Stimulated activated CD4-positive, alpha-beta T cell treated with anti-CD3 and anti-CD28 coated beads, Interleukin-12 subunit alpha, Interleukin-12 subunit beta, amount 100 ng/mL, for 4 hours (primary cell): ENCODE data around the gene IRF3.

ENCODE experiments used
- DNase-seq: peaks from one replicate; pipeline ENCODE4 v3.0.0-alpha.2; 2020

IRF3 gene, protein sequence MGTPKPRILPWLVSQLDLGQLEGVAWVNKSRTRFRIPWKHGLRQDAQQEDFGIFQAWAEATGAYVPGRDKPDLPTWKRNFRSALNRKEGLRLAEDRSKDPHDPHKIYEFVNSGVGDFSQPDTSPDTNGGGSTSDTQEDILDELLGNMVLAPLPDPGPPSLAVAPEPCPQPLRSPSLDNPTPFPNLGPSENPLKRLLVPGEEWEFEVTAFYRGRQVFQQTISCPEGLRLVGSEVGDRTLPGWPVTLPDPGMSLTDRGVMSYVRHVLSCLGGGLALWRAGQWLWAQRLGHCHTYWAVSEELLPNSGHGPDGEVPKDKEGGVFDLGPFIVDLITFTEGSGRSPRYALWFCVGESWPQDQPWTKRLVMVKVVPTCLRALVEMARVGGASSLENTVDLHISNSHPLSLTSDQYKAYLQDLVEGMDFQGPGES

DNA sequence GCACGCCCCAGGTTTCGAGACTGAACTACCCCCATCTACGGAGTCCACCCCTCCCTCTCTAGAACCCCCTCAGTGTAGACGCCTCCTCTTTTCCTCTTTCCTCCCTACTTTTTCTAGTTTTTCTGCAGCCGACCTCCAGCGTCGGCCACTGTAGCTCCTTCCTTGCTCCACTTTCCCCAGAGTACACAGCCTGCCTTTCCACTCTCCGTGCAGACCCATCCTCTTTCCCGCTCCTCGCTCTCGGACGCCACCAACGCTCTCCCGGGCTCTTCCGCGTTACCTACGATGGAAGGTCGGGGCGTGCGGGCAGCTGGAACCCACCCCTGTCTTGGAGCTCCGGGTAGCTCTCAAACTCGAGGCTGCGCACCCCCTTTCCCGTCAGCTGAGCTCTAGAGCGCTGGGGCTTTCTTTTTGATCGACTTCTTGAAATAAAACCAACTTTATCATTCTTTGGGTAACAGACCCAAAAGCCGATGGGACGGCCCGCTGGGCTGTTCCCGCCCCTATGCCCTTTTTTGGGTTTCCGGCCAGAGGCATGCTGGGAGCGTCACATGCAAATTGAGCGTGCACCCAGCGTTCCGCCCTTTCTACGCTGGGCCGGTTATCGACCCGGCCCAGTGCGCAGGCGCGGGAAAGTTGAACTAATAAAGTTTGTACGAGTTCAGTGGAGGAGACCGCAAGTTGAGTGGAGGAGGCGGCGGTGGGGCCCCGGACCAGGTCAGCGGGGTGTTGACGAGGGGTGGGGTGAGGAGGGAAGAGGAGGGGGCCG, at the start of gene IRF3, which contains the start of gene BCL2L12:
Gene IRF3 (minus strand): TSS at position 507 of the 769 bp plus-strand sequence. CDS start 1,019 bp downstream, outside the sequence.
Gene BCL2L12 (plus strand): TSS at position 583 of the 769 bp plus-strand sequence. CDS start 760 bp downstream, outside the sequence.
- peak; percentile 99 for DNase-seq

DNA sequence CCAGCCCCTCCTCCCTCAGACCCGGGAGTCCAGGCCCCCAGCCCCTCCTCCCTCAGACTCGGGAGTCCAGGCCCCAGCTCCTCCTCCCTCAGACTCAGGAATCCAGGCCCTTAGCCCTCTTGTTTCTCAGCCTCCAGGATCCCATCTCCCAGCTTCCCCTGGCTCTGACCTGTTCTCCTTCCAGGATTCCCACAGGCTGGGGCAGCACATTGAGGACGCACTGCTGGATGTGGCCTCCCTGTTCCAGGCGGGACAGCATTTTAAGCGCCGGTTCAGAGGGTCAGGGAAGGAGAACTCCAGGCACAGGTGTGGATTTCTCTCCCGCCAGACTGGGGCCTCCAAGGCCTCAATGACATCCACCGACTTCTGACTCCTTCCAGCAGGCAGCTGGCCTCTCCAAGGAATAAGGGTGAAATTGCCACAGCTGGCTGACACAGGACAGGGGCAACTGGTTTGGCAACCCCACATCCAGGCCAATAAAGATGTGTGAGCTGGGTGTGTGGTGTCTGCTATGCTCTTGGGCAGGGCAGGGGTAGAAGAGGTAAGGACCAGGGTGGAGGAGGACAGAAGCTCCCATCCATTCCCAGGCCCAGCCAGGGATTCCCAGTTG, 47.7 kb upstream of the IRF3 start:
- DNase-seq, result no peak

DNA sequence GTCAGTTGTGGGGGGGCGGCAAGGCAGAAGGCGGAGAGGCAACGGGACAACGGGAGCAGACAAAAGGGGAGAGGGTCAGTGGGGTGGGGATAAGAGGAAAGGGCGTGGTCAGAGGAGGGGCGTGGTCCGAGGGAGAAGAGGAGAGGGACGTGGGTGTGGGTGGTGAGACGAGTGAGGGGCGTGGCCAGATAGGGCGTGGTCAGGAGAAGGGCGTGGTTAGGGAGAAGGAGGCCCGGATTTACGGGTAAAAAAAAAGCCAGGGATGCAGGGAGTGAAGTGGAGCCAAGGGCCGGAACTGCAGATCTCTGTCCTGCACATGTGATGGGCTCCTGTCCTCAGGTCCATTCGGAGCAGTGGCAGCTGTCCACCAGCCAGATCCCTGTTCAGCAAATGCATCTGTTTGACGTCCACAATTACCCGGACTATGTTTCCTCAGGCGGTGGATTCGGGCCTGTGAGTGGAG, 46.8 kb upstream of the IRF3 start:
- no peak for DNase-seq

DNA sequence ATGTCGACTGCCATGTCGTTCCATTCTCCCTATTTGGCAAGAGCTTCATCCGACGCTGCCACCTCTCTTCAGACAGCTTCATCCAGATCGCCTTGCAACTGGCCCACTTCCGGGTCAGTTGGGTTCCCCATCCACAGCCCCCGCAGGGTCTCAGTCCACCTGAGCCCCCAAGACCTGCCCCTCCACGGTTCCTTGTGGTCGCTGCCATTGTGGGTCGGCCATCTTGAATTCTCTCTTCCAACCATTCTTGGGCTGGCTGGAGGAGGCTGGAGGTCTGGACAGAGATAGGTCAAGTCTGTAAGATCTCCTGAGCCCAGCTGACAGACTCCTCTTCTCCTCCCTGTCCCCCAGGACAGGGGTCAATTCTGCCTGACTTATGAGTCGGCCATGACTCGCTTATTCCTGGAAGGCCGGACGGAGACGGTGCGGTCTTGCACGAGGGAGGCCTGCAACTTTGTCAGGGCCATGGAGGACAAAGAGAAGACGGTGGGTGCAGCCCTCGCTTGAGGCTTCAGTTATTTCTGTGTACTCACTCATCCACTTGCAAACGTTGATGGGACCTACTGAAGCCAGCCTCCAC, 44.8 kb upstream of the IRF3 start:
- DNase-seq, result no peak

DNA sequence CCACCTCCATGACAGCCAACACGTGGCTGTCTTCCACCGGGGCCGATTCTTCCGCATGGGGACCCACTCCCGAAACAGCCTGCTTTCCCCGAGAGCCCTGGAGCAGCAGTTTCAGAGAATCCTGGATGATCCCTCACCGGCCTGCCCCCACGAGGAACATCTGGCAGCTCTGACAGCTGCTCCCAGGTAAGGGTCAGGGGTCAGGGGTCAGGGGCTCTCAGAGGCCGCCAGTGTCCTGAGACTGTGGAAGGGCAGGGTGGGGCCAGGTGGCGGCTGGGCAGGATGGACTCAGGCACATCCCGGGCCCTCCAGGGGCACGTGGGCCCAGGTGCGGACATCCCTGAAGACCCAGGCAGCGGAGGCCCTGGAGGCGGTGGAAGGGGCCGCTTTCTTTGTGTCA, 40.3 kb upstream of the IRF3 start:
- no peak for DNase-seq

DNA sequence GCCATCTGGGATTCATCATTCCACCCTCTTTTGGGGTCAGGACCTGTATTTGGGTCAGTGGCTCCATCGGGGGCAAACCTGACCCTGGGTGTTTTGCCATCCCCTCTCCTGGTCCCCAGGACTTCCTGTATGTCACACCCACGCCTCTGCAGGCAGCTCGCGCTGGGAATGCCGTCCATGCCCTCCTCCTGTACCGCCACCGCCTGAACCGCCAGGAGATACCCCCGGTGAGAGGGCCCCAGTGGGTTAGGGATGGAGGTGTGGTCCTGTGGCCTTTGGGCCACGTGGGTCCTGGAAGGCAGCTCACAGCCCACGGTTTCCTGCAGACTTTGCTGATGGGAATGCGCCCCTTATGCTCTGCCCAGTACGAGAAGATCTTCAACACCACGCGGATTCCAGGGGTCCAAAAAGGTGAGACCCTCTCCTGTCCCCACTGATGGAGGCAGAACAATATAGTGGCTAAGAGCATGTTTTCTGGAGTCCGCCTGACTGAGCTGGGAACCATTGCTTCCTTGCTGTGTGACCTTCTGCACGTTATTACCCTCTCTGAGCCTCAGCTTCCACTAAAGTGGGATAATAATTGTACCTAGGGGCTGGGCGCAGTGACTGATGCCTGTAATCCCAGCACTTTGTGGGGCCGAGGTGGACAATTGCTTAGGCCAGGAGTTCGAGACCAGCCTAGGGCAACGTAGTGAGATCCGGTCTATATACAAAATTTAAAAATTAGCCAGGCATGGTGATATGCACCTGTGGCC, 39.4 kb upstream of the IRF3 start:
- DNase-seq, result no peak

DNA sequence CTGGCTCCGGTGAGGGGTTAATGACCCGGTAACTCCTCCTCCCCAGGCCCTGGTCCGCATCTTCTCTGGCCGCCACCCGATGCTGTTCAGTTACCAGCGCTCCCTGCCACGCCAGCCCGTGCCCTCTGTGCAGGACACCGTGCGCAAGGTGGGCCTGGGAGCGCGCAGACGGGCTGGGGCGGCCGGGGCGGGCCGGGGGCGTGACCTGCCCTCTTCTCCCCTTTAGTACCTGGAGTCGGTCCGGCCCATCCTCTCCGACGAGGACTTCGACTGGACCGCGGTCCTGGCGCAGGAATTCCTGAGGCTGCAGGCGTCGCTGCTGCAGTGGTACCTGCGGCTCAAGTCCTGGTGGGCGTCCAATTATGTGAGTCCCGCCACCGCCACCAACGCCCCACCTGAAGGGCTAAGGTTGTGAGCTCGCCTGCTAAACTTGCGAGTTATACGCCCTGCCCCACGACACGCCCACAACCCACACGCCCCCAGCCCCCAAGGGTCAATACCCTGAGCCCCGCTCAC, 35.7 kb upstream of the IRF3 start:
- no peak for DNase-seq

DNA sequence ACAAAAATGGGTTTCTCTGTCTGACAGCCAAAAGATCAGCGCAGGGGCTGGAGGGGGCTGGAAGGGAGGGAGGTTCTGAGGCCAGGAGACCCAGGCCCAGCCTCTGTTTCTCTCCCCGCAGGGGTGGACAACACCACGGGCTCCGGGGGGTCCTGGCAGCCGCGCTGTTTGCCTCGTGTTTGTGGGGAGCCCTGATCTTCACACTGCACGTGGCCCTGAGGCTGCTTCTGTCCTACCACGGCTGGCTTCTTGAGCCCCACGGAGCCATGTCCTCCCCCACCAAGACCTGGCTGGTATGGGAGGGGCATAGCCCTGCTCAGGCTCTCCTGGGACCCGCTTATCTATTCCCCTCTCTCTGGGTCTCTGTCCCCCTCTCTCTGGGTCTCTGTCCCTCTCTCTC, 34.9 kb upstream of the IRF3 start:
- no peak for DNase-seq

DNA sequence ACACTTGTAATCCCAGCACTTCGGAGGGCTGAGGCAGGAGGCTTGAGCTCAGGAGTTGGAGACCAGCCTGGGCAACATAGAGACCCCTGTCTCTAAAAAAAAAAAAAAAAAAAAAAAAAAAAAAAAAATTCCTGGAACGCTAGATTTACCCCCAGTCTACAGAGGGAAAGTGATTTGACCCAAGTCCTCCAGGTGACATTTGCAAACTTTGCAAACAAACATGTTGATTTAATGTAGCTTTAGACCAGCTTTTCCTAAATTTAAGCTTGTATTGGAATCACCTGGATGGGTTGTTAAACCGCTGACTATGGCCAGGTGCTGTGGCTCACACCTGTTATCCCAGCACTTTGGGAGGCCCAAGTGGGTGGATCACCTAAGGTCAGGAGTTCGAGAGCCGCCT, 33.7 kb upstream of the IRF3 start:
- DNase-seq, result no peak

DNA sequence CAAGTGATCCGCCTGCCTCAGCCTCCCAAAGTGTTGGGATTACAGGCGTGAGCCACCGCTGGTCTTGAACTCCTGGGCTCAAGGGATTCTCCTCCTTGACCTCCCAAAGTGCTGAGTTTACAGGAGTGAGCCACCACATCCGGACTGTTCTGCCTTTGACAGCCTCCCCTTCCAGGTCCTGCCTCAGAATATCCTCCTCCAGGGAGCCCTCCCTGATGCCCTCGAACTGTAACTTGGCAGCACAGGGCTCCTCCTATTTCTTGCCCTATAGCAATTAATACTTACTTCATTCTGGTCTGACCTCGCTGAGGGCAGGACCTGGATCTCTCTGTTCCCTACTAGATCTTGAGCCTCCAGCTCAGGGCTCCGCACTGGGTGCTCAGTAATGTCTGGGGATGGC, 31.2 kb upstream of the IRF3 start:
- no peak for DNase-seq

DNA sequence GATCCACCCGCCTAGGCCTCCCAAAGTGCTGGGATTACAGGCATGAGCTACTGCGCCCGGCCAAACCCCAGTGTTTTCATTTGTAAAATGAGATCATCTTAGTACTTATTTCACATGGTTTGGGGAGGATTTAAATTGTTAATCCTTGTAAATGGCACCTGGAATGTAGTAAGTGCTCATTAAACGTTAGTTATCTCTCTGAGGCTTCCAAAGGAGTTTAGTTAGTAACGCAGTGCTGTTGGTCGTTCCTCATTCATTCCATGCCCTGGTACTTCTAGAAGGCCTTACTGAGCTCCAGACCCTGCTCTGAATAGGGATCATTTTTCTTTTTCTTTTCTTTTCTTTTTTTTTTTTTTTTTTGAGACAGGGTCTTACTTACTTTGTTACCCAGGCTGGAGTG, 30.5 kb upstream of the IRF3 start:
- DNase-seq, result no peak

DNA sequence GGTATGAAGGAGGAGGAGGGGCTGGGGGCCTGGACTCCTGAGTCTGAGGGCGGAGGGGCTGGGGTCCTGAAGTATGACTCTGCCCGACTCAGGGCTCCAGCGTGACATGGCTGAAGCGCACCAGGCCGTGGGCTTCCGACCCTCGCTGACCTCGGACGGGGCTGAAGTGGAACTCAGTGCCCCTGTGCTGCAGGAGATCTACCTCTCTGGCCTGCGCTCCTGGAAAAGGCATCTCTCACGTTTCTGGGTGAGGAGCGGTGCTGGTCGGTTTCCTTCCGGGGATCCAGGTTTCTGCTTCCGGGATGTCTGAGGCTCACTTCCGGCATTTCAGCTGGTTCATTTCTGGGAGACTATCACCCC, 26.5 kb upstream of the IRF3 start:
- no peak for DNase-seq

DNA sequence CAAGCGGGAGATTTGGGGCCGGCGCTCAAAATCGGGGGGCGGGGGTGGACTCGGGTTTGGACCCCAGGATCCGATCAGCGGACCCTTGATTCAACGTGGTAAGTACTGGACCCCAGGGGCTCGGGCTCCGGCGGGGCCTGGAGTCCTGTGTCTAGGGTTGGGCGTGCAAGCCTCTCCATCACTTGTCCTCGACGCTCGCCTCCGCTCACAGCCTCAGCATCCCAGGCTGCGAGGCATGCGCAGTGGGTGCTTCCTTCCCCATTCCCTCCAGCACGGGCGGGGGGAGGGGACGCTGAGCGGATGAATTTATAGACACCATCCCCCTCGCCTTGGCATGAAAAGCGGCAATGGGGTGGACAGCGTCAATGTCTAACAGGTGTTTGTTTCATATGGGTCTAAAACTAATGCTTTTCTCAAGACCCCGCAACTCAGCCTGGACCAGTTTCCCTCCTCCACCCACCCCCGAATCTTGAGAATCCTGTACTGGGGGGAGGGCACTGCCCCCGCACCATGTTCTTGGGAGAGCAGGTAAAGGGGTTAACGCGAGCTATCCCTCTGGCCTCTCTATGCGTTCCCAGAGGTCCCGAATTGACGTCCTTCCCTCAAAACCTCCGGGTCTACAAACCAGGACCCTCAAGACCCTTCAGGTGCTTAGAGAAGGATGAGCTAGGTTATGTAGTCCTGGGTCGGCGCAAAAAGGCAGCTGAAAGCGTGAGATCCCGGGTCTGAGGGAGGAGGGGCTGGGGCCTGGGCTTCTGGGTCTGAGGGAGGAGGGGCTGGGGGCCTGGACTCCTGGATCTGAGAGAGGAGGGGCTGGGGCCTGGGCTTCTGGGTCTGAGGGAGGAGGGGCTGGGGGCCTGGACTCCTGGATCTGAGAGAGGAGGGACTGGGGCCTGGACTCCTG, 25.8 kb upstream of the IRF3 start:
- DNase-seq, result no peak

DNA sequence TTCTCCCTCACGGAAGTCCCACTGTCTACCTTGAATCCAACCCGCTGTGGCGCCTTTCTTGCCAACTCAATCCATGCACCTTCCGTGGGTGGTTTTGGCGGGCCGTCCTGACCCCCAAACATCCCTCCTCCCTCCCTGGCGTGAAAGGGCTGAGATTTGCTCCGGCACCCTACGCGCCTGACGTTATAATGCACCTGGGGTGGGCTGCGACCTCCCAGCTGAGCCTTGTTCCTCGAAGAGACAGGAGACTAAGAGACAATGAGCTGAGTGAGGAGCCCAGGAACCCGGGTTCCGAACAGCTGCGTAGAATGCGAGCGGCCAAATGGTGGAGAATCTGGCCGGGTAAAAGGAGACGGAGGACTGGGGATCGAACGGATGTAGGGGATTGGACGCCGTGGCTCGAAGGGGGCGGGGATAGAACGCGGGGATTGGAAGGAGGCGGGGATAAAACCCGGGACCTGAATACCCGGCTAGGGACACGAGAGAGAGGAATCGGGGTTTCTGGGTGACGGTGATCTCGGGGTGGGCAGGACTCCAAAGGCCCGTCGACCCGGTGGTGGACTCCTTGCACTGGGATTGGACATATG, 25.1 kb upstream of the IRF3 start, which contains the start of gene CPT1C:
Gene CPT1C (plus strand): TSS at position 461 of the 587 bp plus-strand sequence. CDS start 1,137 bp downstream, outside the sequence.
- DNase-seq, result peak; percentile 57

DNA sequence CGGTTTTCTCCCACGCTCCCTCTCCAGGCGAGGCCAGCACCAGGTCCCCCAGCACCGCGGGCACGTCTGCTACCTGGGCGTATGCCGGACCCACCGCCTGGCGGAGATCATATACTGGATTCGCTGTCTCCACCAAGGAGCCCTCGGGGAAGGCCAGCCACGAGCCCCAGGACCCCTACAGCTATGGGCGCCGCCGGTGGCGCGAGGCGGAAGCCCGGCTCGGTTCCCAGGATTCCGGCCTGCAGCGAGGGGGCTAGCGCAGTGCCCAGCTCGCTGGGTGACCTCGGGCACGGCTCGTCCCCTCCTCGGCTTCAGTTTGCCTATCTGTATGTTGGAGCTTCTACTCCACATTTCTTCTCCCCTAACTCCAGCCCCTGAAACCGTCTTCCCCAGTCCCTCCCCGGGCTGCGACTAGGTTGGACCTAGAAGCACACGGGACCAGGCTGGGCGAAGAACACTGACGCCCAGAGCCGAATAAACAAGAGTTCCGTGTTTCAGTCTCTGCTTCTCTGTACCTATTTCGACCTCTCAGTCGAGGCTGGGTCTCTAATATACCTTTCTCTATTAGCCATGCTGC, 24.5 kb upstream of the IRF3 start:
- no peak for DNase-seq

DNA sequence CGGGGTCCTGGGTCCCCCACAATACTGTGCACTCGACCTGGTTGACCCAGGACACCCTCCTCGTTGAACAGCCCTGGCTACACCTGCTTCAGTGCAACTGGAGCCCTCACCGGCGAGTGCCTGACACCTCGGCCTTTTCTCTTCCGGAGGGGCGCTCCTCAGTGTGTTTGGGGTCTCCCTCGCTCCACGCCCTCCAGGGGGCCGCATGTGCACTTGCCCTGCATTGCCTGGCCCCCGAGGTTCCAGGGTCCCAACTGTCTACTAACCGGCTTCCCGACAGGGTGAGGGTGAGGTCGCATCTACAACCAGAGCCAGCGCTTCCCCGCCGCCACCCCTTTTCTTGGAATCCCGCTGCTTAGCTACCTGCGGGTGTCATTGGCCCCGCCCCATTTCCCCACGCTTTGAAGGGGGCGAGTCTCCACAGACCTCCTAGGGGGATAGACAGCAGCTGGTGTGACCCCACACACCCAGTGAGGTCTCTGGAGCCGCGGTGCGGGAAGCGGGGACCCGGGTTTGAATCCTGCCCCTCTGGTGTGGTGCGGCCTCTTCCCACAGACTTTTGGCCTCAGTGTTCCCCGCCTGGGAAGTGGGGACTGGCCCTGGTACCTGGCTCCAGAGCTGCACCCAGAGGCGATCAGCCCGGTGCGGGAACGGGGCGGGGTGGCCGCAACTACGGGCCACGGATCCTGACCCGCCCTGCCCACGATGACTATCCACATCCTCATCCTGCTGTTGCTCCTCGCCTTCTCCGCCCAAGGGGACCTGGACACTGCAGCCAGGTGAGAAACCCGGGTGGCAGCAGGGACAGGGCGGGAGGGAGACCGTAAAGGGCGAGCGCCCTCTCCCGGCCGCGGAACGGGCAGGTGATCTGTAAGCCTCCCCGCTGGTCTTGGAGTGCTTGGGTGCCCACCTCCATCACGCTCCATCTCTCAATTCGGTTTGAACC, 23.7 kb upstream of the IRF3 start, which contains the start of gene ADM5:
Gene ADM5 (plus strand): TSS at position 462 of the 946 bp plus-strand sequence. CDS start 244 bp downstream, at position 706.
- DNase-seq, result peak; percentile 49

DNA sequence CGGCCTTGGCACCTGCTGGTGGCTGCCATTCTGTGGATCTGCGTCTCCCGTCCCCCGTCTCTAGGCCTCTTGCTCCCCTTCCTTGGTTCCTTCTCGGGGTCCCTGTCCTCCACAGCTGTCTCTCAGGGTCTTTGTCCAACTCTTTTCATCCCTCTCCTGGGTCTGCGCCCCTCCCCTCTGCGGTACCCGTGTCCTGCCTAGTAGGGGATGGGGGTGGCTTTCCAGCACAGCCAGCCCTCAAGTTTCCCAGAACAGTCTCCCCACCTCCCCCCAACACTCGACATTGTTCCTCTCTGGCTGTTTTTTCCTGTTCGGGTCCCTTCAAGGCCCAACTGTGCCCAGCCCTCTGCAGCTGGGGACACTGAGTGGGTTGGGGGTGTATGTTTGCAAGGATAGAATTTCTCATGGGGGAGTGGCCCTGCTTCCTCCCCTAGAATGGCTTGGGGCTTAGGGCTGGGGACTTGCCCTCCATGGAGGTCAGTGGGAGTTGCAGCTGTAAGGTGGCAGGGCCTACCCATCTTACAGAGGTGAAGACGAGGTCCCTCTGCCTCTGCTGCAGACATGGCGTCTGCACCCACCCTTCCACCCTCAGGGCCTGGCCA, 23.0 kb upstream of the IRF3 start:
- no peak for DNase-seq

DNA sequence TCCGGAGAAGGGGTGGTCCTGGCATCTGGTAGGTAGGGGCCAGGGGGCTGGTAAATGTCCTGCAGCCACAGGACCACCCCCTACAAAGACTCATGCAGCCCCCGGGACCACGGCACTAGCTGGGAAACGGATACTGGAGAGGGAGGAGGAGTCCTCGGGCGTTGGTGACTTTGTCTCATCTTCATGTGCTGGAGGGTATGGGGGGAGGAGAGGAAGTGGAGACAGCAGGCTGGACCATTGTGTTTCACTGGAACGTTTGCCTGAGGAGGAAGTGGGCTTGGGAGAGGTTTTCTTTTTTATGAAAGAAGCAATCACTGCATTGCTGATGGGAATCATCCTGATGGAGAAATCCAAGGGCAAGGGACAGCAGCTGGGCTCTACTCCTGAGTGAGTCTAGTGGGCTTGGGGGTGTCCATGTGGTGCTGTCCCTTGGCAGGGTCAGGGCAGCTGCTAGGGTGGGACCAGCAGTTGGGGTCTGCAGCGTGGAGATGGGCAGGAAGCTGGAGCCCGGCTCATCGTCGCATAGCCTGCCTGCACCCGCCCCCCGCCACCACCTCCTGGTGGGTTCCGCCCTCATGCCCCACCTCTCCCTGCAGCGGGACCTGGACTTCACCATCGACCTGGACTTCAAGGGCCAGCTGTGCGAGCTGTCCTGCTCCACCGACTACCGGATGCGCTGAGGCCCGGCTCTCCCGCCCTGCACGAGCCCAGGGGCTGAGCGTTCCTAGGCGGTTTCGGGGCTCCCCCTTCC, 22.1 kb upstream of the IRF3 start:
- no peak for DNase-seq
